Stimulated activated CD4-positive, alpha-beta T cell treated with anti-CD3 and anti-CD28 coated beads, Interleukin-2, amount 100 ng/mL, for 48 hours (primary cell): ENCODE results near the gene MED26.
"Not testable (repeated sequence)": the region's sequence is repeated elsewhere in the genome, so short reads cannot be mapped to it uniquely, and the experiment has no call there.

Experiments used
- DNase-seq, 2 donors: peaks; one replicate each; pipeline ENCODE4 v3.0.0-alpha.2; 2020

MED26 gene, protein sequence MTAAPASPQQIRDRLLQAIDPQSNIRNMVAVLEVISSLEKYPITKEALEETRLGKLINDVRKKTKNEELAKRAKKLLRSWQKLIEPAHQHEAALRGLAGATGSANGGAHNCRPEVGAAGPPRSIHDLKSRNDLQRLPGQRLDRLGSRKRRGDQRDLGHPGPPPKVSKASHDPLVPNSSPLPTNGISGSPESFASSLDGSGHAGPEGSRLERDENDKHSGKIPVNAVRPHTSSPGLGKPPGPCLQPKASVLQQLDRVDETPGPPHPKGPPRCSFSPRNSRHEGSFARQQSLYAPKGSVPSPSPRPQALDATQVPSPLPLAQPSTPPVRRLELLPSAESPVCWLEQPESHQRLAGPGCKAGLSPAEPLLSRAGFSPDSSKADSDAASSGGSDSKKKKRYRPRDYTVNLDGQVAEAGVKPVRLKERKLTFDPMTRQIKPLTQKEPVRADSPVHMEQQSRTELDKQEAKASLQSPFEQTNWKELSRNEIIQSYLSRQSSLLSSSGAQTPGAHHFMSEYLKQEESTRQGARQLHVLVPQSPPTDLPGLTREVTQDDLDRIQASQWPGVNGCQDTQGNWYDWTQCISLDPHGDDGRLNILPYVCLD

GRCh38 chr19:16628183-16628983 lies at the start of gene MED26:
TSS of gene MED26 (minus strand) at chr19:16628204. CDS start at chr19:16627943, 261 bp downstream.
- peak; percentile 96 to 98 for DNase-seq

DNA sequence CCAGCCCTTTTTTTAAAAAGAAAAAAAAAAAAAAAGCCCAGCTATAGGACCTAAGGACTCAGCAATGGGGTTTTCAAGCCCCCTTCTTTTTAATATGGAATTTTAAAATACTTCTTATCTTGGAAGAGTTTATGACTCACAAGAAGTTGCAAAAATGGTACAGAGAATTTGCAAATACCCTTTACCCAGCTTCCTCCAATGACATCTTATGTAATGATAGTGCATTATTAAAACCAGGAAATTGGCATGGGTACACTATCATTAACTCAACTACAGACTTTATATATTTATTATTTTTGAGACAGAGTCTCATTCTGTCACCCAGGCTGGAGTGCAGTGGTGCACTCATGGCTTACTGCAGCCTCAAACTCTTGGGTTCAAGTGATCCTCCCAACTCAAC lies 49.1 kb upstream of the MED26 start:
- no peak for DNase-seq

- DNase-seq, result no peak
Measured at GRCh38 chr19:16676101-16676798, 48.2 kb upstream of the MED26 start.

DNA sequence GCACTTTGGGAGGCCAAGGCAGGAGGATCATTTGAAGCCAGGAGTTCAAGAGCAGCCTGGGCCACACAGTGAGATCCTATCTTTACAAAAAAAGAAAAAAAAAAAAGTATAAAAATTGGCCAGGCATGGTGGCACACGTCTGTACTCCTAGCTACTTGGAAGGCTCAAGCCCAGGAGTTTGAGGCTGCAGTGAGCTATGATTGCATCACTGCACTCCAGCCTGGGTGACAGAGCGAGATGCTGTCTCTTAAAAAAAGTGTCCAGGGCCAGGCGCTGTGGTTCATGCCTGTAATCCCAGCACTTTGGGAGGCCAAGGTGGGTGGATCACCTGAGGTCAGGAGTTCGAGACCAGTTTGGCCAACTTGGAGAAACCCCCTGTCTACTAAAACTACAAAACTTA lies 45.8 kb upstream of the MED26 start:
- not testable (repeated sequence) for DNase-seq

GRCh38 chr19:16673231-16673630 lies 45.2 kb upstream of the MED26 start:
- DNase-seq, result no peak

- DNase-seq, result no peak
Measured at GRCh38 chr19:16671652-16672274, 43.8 kb upstream of the MED26 start.

- no peak for DNase-seq
Measured at GRCh38 chr19:16670291-16670690, 42.3 kb upstream of the MED26 start.

DNA sequence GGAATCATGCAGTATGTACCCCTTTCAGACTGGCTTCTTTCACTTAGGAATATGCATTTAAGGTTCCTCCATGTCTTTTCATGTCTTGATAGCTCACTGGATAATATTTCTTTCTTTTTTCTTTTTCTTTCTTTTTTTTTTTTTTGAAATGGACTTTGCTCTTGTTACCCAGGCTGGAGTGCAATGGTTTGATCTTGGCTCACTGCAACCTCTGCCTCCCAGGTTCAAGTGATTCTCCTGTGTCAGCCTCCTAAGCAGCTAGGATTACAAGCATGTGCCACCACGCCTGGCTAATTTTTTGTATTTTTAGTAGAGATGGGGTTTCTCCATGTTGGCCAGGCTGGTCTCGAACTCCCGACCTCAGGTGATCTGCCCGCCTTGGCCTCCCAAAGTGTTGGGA lies 40.7 kb upstream of the MED26 start:
- DNase-seq, result not testable (repeated sequence)

DNA sequence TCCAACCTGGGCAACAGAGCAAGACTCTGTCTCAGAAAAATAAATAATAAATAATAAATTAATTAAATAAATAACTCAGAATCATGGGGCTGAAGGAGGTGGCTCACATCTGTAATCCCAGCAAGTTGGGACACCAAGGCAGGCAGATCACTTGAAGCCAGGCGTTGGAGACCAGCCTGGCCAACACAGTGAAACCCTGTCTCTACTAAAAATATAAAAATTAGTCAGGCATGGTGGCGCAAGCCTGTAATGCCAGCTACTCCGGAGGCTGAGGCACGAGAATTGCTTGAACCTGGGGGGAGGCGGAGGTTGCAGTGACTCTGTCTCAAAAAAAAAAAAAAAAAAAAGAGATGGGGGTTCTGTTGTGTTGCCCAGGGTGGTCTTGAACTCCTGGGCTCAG lies 40.2 kb upstream of the MED26 start:
- DNase-seq, result no peak

DNA sequence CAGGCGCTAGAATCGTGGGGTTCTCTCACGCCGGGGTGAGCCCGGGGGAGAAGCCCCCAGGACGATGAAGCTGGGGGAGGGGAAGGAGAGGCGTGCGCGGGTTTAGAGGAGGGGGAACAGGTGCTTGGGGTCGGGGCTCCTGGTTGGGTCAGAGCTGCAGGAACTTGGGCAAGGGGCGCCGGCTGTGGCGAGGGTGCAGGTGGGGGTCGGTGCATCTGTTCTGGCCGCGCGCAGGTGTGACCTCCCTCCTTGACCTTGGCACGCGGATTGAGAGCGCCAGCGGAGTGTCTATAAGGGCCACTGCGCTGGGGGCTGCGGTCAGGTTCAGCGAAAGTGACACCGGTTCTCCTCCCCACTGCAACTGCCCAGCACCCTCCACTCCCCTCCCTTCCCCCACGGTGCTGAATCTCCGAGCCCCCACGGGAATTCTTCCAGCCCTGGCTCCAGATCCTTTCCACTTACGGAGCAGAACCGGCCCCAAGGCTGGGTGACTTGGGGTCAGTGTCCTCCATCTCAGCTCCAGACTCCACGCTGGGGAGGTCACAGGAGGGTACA lies 33.6 kb upstream of the MED26 start:
- no peak for DNase-seq

DNA sequence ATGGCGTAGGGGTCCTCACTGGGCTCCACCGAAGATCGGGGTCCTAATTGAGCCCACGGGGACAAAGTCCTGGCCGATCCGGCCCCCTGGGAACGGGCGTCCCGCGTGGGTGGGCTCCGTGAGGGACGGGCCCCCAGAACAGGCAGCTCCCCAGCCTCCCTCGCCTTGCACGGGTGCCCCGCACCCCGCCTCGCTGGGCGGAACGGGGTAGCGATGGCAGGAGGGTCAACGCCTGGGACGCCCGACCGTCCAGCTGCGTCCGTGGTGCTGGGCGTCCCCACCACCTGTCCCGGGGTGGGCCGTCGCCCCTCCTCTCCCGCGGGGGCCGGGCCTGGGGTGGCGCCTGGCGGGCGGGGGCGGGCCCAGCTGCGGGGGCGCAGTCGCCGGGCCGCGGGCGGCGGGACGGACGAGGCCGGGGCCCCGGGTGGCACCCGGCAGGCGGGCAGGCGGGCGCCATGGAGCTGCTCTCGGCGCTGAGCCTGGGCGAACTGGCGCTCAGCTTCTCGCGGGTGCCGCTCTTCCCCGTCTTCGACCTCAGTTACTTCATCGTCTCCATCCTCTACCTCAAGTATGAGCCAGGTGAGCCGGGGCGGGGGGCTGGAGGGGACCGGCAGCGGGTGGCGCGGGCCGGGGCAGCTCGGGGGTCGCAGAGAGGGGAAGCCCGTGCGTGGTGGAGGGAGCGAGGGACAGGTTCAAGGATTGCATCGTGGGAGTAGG lies 32.9 kb upstream of the MED26 start, which contains the start of gene TMEM38A:
TSS of gene TMEM38A (plus strand) at position 377 of the 717 bp plus-strand sequence. CDS start at position 456, 79 bp downstream.
- DNase-seq, result peak; percentile 9 to 16

DNA sequence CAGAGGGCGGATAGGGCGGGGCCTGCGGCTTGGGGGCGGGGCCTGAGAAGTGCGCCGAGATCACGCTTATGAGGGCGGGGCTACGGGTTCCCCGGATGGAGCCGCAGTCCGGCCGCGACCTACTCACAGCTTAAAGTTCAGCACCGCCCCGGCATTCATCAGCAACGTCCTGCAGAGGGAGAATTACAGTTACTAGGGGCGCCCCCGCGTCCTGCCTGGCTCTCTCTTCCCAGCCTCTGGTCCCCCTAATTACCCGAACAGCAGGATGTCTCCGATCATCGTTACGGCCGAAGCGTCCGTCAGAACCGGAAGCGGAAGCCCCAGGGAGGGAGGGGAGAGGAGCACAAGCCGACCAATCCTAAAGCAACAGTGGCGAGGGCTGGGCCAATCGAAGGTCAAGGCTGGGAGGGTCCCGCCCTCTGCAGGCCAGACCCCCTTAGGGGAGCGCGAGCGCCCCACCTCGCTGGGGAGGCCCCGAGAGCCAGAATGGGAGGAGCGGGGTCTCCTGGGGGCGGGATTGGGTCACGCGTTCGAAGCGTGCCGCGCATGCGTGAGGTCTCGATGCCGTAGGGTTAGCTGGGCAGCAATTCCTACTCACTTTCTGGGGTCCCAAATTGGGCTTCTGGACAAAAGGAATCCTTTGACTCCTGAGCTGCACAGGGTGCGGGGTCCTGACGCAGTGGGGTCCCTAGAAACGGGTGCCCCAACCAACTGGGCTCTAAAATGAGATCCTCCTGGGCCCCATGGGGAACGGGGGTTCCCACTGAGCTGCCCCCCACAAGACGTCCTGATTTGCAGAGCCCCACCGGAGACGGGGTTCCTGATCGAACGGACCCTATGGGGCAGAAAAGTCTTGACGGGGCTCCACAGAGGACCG lies 32.1 kb upstream of the MED26 start, which contains the start of gene SMIM7:
TSS of gene SMIM7 (minus strand) at position 313 of the 877 bp plus-strand sequence. CDS start at position 279, 34 bp downstream.
- DNase-seq, result peak; percentile 94 to 95

DNA sequence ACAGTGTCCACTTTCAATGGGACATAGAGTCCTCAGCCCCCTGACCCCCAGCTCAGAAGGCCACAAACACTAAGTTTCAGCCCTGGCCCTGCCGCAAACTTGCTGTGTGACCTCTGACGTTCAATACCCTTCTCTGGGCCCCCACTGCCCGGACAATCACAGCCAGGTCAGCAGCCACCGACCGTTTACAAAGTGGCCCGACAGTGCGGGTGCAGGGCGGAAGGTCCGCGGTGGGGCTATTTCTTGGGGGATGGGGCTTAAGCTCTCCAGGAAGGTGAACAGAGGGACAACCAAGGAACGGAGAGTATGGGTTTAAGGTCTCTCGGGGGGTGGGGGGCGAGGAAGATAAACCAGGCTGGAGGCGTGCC lies 31.4 kb upstream of the MED26 start:
- no peak for DNase-seq

GRCh38 chr19:16657384-16657783 lies 29.4 kb upstream of the MED26 start:
- no peak for DNase-seq

DNA sequence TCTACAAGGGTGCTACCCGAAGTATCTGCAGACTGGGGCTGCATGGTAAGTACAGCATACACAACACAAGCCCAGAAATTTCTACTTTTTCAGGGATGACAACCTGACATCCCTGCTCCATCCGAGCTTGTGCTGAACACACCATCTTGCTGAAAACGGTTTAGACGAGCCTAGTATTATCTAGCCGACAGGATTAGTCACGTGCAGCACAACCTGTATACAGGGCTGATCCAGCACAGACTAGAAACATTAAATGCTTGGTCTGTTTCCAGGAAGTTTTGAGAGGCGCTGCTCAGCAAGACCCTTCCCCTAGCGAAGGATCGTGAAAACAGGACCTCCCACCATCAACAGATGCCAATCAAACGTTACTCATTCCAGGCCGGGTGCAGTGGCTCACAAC lies 27.7 kb upstream of the MED26 start:
- DNase-seq, result no peak

GRCh38 chr19:16654627-16655026 lies 26.6 kb upstream of the MED26 start:
- no peak for DNase-seq

DNA sequence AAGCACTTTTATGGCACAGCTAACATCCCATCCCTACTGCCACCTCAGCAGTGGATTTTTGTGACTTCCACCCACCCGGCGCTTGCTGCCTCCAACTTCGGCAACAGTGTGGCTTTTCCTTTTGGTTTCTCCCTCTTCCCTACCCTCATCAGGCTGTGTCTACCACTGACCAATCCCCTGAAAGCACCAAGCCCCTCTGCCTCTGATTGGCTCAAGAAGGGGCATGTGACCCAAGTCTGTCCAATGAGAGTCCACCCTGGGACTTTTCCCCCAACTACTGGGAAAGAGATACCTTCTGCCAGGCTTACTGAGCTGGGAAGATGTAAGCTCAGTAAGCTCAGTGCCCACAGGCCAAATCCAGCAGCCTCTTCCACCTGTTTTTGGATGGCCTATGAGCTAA lies 26.1 kb upstream of the MED26 start:
- no peak for DNase-seq

GRCh38 chr19:16652854-16653253 lies 24.9 kb upstream of the MED26 start:
- DNase-seq, result no peak

- not testable (repeated sequence) for DNase-seq
Measured at GRCh38 chr19:16651421-16652188, 23.6 kb upstream of the MED26 start.
